ENCODE results near the gene ABHD8. TPM values are rescaled to one million over a fixed set of nuclear protein-coding genes. Genes with fewer than 3 reads are reported as not detected.

Gene ABHD8
- total and polyA plus RNA-seq, 2 of the 4 experiments (the other 2 are of a cell fraction), result 3.9 to 10.2 TPM

DNA sequence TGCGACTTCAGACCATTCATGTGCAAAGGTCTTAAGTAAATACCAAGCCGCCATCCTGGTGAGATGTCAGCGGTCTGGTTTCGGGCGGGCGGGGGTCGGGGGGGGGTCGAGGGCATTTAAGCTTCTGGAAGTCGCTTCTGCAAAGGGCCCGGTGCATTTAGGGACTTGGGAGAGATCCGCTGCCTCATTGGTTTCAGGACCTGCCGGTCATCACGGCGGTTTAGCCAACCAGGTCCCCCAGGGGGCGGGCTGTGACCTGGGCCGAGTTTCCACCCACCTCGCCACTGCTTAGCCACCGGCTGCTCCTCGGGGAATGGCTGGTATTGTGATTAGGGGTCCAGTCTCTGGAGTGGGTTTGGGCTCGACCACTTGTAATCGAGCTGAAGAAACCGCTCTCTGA, 13.7 kb downstream of the ABHD8 start:
- no peak overlapping the region for H2AK5ac ChIP-seq (ENCODE audit: low read depth, low read length)
- ChIA-PET CTCF (interaction anchor here (0.6 kb wide), 1 partner anchor 10 kb away, joined by 3 read pairs; no protein-coding TSS in a partner anchor), POLR2A (ENCODE audit: unreplicated experiment) (no interaction called here)
- H2AFZ ChIP-seq (replicated peaks; ENCODE audit: low read length, poor library complexity), result peak overlapping the region; percentile 92
- H2BK20ac ChIP-seq (ENCODE audit: low read depth, low read length), result no peak overlapping the region
- H3K4me3 ChIP-seq (ENCODE audit: insufficient read depth, low read depth, low read length), result no peak overlapping the region
- H3K36me3 ChIP-seq (ENCODE audit: control insufficient read depth, insufficient read depth, low read length), result peaks cover 5% of the 10 kb centered on the region; the same call in 1 of the 2 replicates
- H3K79me1 ChIP-seq (ENCODE audit: low read depth in 1 of 2, low read length in 2 of 2), result peaks cover 0 to 13% of the 10 kb centered on the region in 2 experiments; a peak in 2 of 4 replicates
- H4K91ac ChIP-seq (ENCODE audit: insufficient read depth, low read depth, low read length), result no peak overlapping the region
- H4K20me1 ChIP-seq (ENCODE audit: insufficient read depth, low read length), result 0 out of 2 replicates have a peak, but pooled peaks cover 3% of the 10 kb centered on the region
- dilution Hi-C loops (cut with HindIII; ENCODE audit: low sequenced_read_pairs, unreplicated experiment), result no loop called here
- WGBS, 2 experiments (ENCODE audit: extremely low coverage in 2 of 2, insufficient read length in 1 of 2), result 12% methylated on average over 13 of the region's 22 CpGs; no CpG with 5 or more reads in 1 of the 2 experiments
- no peak overlapping the region for H3K56ac ChIP-seq (ENCODE audit: extremely low read depth, insufficient read depth, low read length)
- H3K23ac ChIP-seq (ENCODE audit: low read depth, low read length), result no peak overlapping the region
- H3K14ac ChIP-seq (replicated peaks; ENCODE audit: low read depth, low read length), result 0 out of 2 replicates have a peak overlapping the region, but pooled peaks have one; percentile 57
- H3K18ac ChIP-seq (ENCODE audit: low read depth, low read length), result no peak overlapping the region
- peak overlapping the region; percentile 33; the same call in 1 of the 2 replicates for H3K4ac ChIP-seq (ENCODE audit: low read depth, low read length)
- H2BK15ac ChIP-seq (ENCODE audit: low read depth, low read length), result no peak overlapping the region
- BruUV-seq (replicated peaks), result no TSS peak
- H2BK120ac ChIP-seq (ENCODE audit: low read depth, low read length), result 0 out of 2 replicates have a peak overlapping the region, but pooled peaks have one; percentile 30
- no peaks in the 10 kb centered on the region for H3K27me3 ChIP-seq (ENCODE audit: control insufficient read depth, insufficient read depth, low read length)
- TF ChIP-seq MAFK (IDR thresholded peaks at IDR 0.05; ENCODE audit: low read depth, low read length), result no peak
- no peak for TF ChIP-seq RCOR1 (IDR thresholded peaks at IDR 0.05; ENCODE audit: insufficient replicate concordance, low read length)
- TF ChIP-seq FOS (IDR thresholded peaks at IDR 0.05; ENCODE audit: low read depth, low read length), result no peak
- no peak for TF ChIP-seq CHD1 (IDR thresholded peaks at IDR 0.05; ENCODE audit: low read depth, low read length)
- TF ChIP-seq, protein P1, sequence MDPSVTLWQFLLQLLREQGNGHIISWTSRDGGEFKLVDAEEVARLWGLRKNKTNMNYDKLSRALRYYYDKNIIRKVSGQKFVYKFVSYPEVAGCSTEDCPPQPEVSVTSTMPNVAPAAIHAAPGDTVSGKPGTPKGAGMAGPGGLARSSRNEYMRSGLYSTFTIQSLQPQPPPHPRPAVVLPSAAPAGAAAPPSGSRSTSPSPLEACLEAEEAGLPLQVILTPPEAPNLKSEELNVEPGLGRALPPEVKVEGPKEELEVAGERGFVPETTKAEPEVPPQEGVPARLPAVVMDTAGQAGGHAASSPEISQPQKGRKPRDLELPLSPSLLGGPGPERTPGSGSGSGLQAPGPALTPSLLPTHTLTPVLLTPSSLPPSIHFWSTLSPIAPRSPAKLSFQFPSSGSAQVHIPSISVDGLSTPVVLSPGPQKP (IDR thresholded peaks at IDR 0.05; ENCODE audit: borderline replicate concordance, low read depth, low read length), result no peak
- TF ChIP-seq, protein P2, sequence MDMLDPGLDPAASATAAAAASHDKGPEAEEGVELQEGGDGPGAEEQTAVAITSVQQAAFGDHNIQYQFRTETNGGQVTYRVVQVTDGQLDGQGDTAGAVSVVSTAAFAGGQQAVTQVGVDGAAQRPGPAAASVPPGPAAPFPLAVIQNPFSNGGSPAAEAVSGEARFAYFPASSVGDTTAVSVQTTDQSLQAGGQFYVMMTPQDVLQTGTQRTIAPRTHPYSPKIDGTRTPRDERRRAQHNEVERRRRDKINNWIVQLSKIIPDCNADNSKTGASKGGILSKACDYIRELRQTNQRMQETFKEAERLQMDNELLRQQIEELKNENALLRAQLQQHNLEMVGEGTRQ (IDR thresholded peaks at IDR 0.05; ENCODE audit: low read depth, low read length), result no peak
- no peak for TF ChIP-seq SMC3 (IDR thresholded peaks at IDR 0.05; ENCODE audit: low read depth, low read length)
- TF ChIP-seq MAZ (IDR thresholded peaks at IDR 0.05; ENCODE audit: borderline replicate concordance, low read depth, low read length), result no peak
- TF ChIP-seq BHLHE40 (IDR thresholded peaks at IDR 0.05; ENCODE audit: low read depth, low read length), result no peak
- TF ChIP-seq NFE2L2 (IDR thresholded peaks at IDR 0.05; ENCODE audit: low read depth, low read length), result no peak
- no peak for TF ChIP-seq POLR2A (IDR thresholded peaks at IDR 0.05; ENCODE audit: low read depth, low read length)
- TF ChIP-seq, protein P3, sequence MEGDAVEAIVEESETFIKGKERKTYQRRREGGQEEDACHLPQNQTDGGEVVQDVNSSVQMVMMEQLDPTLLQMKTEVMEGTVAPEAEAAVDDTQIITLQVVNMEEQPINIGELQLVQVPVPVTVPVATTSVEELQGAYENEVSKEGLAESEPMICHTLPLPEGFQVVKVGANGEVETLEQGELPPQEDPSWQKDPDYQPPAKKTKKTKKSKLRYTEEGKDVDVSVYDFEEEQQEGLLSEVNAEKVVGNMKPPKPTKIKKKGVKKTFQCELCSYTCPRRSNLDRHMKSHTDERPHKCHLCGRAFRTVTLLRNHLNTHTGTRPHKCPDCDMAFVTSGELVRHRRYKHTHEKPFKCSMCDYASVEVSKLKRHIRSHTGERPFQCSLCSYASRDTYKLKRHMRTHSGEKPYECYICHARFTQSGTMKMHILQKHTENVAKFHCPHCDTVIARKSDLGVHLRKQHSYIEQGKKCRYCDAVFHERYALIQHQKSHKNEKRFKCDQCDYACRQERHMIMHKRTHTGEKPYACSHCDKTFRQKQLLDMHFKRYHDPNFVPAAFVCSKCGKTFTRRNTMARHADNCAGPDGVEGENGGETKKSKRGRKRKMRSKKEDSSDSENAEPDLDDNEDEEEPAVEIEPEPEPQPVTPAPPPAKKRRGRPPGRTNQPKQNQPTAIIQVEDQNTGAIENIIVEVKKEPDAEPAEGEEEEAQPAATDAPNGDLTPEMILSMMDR (conservative IDR thresholded peaks at IDR 0.05; ENCODE audit: low read depth, low read length), result no peak
- no peak for TF ChIP-seq RAD21 (IDR thresholded peaks at IDR 0.05; ENCODE audit: low read length)
- TF ChIP-seq RFX5 (IDR thresholded peaks at IDR 0.05; ENCODE audit: low read depth, low read length), result no peak
- TF ChIP-seq CEBPB (IDR thresholded peaks at IDR 0.05; ENCODE audit: low read depth, low read length), result no peak
- TF ChIP-seq MXI1 (IDR thresholded peaks at IDR 0.05; ENCODE audit: borderline replicate concordance, low read depth, low read length), result no peak
- H2AK9ac ChIP-seq (replicated peaks; ENCODE audit: low read depth, low read length, poor library complexity), result peak overlapping the region; percentile 50
- ATAC-seq (ENCODE audit: low read depth) (peak; percentile 65), DNase-seq (peak; percentile 90)
- H4K5ac ChIP-seq (ENCODE audit: low read depth, low read length), result no peak overlapping the region
- no peak overlapping the region for H3K9ac ChIP-seq (ENCODE audit: low read depth, low read length)
- H3K9me1 ChIP-seq (ENCODE audit: insufficient read depth, low read length), result peaks cover 4% of the 10 kb centered on the region; the same call in 1 of the 2 replicates
- no peaks in the 10 kb centered on the region for H3K9me3 ChIP-seq (ENCODE audit: control insufficient read depth, insufficient read depth, low read length)
- intact Hi-C loops (cut with micrococcal nuclease), result loop anchor here (10.0 kb wide), 1 partner anchor 515 kb away; no protein-coding TSS in a partner anchor
- in situ Hi-C loops (cut with MboI; ENCODE audit: low sequenced_read_pairs), result loop anchor here (5.0 to 10.0 kb wide), 2 partner anchors 85 to 217 kb away; no protein-coding TSS in a partner anchor
- no peak overlapping the region for H3K27ac ChIP-seq (ENCODE audit: insufficient read depth, low read length)
- H2BK5ac ChIP-seq (ENCODE audit: low read depth, low read length, poor library complexity, severe bottlenecking), result no peak overlapping the region
- peak overlapping the region; percentile 27 to 90; a peak in 3 of 4 replicates for H4K8ac ChIP-seq (ENCODE audit: low read depth in 2 of 2, low read length in 2 of 2)
- H3K4me1 ChIP-seq (ENCODE audit: control insufficient read depth, insufficient read depth, low read length), result peaks cover 2% of the 10 kb centered on the region; the same call in 1 of the 2 replicates
- H3K4me2 ChIP-seq (ENCODE audit: low read depth, low read length), result peak overlapping the region; percentile 42; the same call in 1 of the 2 replicates

All from IMR-90 (cell line).